Stimulated activated CD4-positive, alpha-beta T cell treated with anti-CD3 and anti-CD28 coated beads, Interleukin-4, amount 100 ng/mL, for 24 hours (primary cell): ENCODE results near the gene ESR1.
"Not testable (repeated sequence)": the region's sequence is repeated elsewhere in the genome, so short reads cannot be mapped to it uniquely, and the experiment has no call there.

Experiments
- DNase-seq: peaks from one replicate; pipeline ENCODE4 v3.0.0-alpha.2; 2020

ESR1 gene

GRCh38 chr6:151899796-151900195, 92.3 kb downstream of the ESR1 start:
- DNase-seq: not testable (repeated sequence)

GRCh38 chr6:151900256-151900655, 92.8 kb downstream of the ESR1 start:
- no peak for DNase-seq

GRCh38 chr6:151901009-151901411, 93.5 kb downstream of the ESR1 start:
- DNase-seq: no peak

GRCh38 chr6:151904631-151905030, 97.1 kb downstream of the ESR1 start:
- no peak for DNase-seq

- no peak for DNase-seq
Observed at GRCh38 chr6:151905072-151905471, 97.6 kb downstream of the ESR1 start.

GRCh38 chr6:151905854-151906253, 98.4 kb downstream of the ESR1 start:
- DNase-seq: no peak

GRCh38 chr6:151911401-151911800, 103.9 kb downstream of the ESR1 start:
- DNase-seq: no peak

- DNase-seq: no peak
Observed at GRCh38 chr6:151914484-151914883, 107.0 kb downstream of the ESR1 start.

GRCh38 chr6:151916075-151916474, 108.6 kb downstream of the ESR1 start:
- DNase-seq: no peak

GRCh38 chr6:151916680-151917164, 109.2 kb downstream of the ESR1 start:
- no peak for DNase-seq

- DNase-seq: no peak
Observed at GRCh38 chr6:151917531-151918329, 110.2 kb downstream of the ESR1 start.

- no peak for DNase-seq
Observed at GRCh38 chr6:151940307-151940706, 132.8 kb downstream of the ESR1 start.

- no peak for DNase-seq
Observed at GRCh38 chr6:151948002-151948743, 140.7 kb downstream of the ESR1 start.

GRCh38 chr6:151958332-151958731, 150.8 kb downstream of the ESR1 start:
- no peak for DNase-seq

- no peak for DNase-seq
Observed at GRCh38 chr6:151959086-151959485, 151.6 kb downstream of the ESR1 start.

GRCh38 chr6:151961809-151962208, 154.3 kb downstream of the ESR1 start:
- no peak for DNase-seq

GRCh38 chr6:151962246-151962846, 154.9 kb downstream of the ESR1 start:
- DNase-seq: no peak

GRCh38 chr6:151963001-151963400, 155.5 kb downstream of the ESR1 start:
- no peak for DNase-seq

- not testable (repeated sequence) for DNase-seq
Observed at GRCh38 chr6:151964412-151964811, 156.9 kb downstream of the ESR1 start.

GRCh38 chr6:151974061-151974617, 166.7 kb downstream of the ESR1 start:
- no peak for DNase-seq

- DNase-seq: no peak
Observed at GRCh38 chr6:151975795-151976194, 168.3 kb downstream of the ESR1 start.

- not testable (repeated sequence) for DNase-seq
Observed at GRCh38 chr6:151988199-151988598, 180.7 kb downstream of the ESR1 start.

- no peak for DNase-seq
Observed at GRCh38 chr6:151992091-151992490, 184.6 kb downstream of the ESR1 start.
